Activated CD4-positive, CD25-positive, alpha-beta regulatory T cell treated with anti-CD3 and anti-CD28 coated beads, Interleukin-2, amount 50 U/mL, for 24 hours (primary cell): ENCODE data around the gene AP5S1.

Experiments
- ATAC-seq, 2 donors: fragments of 150-1000 bp; cut with Tn5 transposase; one replicate each; pipeline ENCODE4 v1.10.0; 2021; ENCODE audit warnings: mild to moderate bottlenecking in 1 of 2, moderate library complexity in 1 of 2

The AP5S1 gene

GRCh38 chr20:3846740-3847428, 26.5 kb downstream of the AP5S1 start, which contains the start of gene MAVS:
TSS of gene MAVS (plus strand) at chr20:3846834. CDS start at chr20:3854625, 7,791 bp downstream.
- ATAC-seq, result peak; percentile 98 to 99

DNA sequence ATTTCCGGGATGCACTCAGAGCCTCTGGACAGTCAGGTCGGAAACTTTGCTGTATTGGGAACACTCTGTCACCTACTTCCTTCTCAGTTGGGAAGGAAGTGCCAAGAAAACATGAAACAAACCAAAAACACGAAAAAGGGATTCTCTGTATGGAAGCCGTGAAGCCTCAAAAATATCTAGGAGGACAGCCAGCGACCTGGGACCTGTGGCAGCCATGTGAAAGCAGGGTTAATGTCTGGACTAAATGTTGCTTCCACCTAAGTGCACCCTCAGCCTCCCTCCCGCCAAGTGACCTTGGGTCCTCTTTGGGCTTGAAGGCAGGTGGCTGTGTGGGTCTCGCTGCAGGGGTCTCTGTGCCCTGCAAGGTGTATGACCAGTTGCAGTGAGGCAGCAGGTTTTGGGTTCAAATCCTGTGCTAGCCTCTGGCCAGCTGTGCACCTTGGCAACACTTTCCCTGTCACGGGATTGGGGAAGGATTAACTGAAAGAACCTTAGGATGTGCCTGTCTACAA, 27.1 kb downstream of the AP5S1 start:
- no peak for ATAC-seq

DNA sequence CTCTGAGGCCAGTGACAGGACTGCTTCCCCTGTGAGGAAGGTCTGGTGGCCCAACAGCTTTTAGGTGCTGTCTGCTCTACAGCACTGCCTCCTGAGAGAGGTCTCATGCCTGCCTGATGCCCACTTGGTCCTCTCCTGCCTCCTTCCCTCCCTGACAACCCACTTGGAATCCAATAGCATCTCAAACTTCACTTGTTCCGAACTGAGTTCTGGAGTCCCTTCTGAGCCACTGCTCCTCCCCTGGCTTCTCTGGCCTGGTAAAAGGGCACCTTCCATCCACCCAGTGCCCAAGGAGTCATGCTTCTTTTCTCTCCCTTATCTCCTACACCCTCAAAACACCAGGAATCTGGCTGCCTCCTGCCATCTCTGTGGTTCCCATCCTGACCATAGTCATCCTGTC, 28.2 kb downstream of the AP5S1 start:
- ATAC-seq, result no peak

DNA sequence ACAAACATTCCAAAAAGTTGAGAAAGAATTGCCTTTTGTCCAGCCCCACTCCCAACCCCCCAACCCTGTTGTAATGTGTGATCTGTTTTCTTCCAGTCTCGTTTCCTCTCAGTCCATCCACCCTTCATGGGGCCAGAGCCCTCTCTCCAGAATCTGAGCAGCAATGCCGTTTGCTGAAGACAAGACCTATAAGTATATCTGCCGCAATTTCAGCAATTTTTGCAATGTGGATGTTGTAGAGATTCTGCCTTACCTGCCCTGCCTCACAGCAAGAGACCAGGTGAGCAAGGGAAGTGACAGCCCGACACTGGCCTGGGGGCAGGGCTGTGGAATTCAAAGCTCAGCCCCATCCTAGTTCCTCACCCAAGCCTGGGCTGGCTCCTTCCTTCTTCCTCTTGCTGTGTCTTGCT, 34.1 kb downstream of the AP5S1 start:
- no peak for ATAC-seq

GRCh38 chr20:3857405-3857804, 37.1 kb downstream of the AP5S1 start:
- ATAC-seq, result no peak

- no peak for ATAC-seq
These were observed 38.3 kb downstream of the AP5S1 start for GRCh38 chr20:3858689-3859088.

DNA sequence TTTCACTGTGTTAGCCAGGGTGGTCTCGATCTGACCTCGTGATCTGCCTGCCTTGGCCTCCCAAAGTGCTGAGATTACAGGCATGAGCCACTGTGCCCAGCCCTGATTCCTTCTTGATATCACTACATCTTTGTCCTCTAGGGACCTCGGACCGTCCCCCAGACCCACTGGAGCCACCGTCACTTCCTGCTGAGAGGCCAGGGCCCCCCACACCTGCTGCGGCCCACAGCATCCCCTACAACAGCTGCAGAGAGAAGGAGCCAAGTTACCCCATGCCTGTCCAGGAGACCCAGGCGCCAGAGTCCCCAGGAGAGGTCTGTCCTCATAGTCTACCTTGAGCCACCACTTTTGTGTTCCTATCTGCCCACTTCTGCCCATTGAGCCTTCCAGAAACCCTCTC, 40.8 kb downstream of the AP5S1 start:
- no peak for ATAC-seq

DNA sequence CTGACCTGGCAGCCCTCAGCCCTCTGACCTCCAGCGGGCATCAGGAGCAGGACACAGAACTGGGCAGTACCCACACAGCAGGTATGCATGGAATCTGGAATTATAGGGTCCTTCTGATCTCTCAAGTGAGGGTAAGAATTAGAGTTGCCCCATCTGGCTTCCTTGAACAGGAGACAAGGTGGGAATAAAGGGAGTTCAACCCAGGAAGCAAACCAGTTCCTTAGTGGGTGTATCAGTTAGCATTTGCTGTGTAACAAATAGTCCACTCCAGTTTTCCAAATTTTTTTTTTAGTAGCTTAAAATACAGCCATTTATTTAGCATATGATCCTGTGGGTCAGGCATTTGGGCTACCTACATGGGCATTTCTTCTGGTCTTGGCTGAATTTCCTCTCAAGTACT, 42.0 kb downstream of the AP5S1 start:
- ATAC-seq, result no peak

GRCh38 chr20:3863317-3863716, 43.0 kb downstream of the AP5S1 start:
- ATAC-seq, result no peak

GRCh38 chr20:3864518-3864917, 44.2 kb downstream of the AP5S1 start:
- ATAC-seq, result no peak

DNA sequence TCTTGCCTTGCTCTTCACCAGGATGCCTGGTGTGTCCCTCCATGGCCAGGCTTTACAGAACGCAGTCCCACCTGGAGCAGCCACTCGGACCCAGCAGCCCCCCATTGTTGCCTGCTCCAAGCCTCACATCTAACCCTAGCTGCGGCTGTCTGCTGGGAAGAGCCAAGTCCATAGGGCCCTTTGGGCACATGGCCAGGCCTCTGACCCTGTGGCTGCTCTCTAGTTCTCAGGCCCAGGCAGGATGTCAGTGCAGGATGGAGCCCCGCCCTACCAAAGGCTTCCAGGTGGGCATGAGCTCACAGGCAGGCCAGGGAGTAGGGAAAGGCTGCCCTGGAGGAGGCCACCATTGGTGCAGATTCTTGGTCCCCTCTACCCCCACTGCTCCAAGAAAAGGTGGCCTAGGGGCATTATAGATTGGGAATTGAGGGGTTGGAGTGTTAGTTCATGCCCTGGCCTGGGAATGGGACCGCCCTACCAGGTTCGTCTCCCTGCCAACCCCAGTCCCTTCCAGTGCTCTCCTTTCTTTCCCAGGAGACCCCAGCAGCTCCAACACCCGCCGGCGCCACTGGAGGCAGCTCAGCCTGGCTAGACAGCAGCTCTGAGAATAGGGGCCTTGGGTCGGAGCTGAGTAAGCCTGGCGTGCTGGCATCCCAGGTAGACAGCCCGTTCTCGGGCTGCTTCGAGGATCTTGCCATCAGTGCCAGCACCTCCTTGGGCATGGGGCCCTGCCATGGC, 45.0 kb downstream of the AP5S1 start:
- no peak for ATAC-seq

GRCh38 chr20:3865887-3866407, 45.6 kb downstream of the AP5S1 start:
- no peak for ATAC-seq

- ATAC-seq, result no peak
These were observed 46.1 kb downstream of the AP5S1 start for GRCh38 chr20:3866464-3866863.

GRCh38 chr20:3867802-3868201, 47.5 kb downstream of the AP5S1 start:
- ATAC-seq, result no peak

- ATAC-seq, result no peak
These were observed 49.7 kb downstream of the AP5S1 start for GRCh38 chr20:3869839-3870634.

DNA sequence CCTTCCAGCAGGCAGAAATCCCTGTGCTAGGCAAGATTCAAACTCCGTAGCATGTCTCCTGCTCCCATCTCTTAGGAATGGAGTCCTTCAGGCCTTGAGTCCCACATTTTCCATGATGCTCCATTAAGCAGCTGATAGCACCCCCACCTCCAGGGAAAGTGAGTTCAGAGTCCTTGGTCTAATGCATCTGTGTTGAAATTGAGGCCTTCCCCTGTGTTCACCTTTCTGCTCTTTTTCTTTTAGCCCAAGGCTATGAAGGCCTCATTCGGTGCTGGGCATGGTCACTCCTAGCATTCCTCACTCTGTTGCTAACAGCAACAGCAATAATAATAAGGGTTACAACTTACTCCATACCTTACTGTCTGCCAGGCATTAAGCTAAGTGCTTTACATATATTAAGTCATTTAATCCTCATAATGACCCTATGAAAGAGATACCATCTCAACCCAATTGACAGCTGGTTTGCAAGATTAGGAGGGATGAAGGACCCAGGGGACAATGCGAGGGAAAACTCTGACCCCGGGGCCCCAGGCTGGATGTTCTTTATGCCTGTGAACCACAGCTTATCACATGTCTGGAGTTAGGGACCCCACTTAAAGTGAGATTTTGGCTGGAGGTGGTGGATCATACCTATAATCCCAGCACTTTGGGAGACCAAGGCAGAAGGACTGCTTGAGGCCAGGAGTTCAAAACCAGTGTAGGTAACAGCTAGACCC, 51.4 kb downstream of the AP5S1 start:
- ATAC-seq, result no peak

- ATAC-seq, result no peak
These were observed 53.2 kb downstream of the AP5S1 start for GRCh38 chr20:3873507-3873906.

GRCh38 chr20:3874194-3874844, 54.0 kb downstream of the AP5S1 start:
- no peak for ATAC-seq

DNA sequence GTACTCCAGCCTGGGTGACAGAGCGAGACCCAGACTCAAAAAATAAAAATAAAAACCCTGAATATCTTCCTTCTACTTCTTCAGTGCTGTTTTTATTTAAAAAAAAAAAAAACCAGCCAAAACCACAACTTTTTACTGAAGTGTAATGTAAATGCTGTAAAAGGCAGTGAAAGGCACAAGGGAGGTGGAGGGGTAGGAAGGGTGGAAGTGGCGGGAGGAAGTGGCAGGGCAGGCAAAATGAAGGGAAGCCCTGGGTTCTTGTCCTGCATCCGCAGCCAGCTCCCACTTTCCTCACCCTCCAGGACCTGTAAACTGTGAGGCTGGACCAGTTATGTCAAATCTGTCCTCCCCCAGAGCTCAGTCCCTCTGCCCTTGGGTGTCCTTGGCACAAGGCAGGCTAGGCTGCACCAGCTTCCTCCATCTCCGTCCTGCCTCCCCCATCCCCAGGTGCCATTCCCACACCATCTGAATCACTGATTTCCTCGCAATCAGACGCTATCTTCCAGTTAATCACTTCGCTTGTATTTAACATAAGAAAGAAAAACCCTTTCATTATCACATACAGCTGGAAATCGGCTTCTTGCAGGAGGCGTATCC, 55.1 kb downstream of the AP5S1 start:
- ATAC-seq, result no peak

- ATAC-seq, result no peak
These were observed 55.7 kb downstream of the AP5S1 start for GRCh38 chr20:3876000-3876399.

GRCh38 chr20:3876676-3877075, 56.3 kb downstream of the AP5S1 start:
- ATAC-seq, result no peak
